Choroid plexus epithelial cell (primary cell): ENCODE data around the gene OR4D6.
"Not testable (repeated sequence)": the region's sequence is repeated elsewhere in the genome, so short reads cannot be mapped to it uniquely, and the experiment has no call there.

Source experiments
- DNase-seq: peaks from one replicate; pipeline ENCODE4 v3.0.0-alpha.2; 2010; ENCODE audit warnings: low read depth
- H3K4me3 ChIP-seq: 2 replicates; pipeline ENCODE4 v1.5.1; 2011; ENCODE audit warnings: low read depth, mild to moderate bottlenecking, control low read depth, low read length, moderate library complexity
- TF ChIP-seq, protein P1 (sequence below): conservative IDR thresholded peaks from 2 replicates; pipeline ENCODE4 v1.5.1; 2011; ENCODE audit warnings: low read depth, mild to moderate bottlenecking, control low read depth, inconsistent platforms, low read length, moderate library complexity

The OR4D6 gene

DNA sequence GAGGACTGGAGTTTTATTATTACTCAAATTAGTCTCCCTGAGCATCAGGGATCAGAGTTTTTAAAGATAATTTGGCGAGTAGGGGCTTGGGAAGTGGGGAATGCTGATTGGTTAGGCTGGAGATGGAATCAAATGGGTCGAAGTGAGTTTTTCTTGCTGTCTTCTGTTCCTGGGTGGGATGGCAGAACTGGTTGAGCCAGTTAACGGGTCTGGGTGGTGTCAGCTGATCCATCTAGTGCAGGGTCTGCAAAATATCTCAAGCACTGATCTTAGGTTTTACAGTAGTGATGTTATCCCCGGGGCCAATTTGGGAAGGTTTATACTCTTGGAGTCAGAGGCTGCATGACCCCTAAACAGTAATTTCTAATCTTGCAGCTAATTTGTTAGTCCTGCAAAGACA is 31.6 kb upstream of the OR4D6 start:
- H3K4me3 ChIP-seq = no peak overlapping the region
- TF ChIP-seq, protein P1, sequence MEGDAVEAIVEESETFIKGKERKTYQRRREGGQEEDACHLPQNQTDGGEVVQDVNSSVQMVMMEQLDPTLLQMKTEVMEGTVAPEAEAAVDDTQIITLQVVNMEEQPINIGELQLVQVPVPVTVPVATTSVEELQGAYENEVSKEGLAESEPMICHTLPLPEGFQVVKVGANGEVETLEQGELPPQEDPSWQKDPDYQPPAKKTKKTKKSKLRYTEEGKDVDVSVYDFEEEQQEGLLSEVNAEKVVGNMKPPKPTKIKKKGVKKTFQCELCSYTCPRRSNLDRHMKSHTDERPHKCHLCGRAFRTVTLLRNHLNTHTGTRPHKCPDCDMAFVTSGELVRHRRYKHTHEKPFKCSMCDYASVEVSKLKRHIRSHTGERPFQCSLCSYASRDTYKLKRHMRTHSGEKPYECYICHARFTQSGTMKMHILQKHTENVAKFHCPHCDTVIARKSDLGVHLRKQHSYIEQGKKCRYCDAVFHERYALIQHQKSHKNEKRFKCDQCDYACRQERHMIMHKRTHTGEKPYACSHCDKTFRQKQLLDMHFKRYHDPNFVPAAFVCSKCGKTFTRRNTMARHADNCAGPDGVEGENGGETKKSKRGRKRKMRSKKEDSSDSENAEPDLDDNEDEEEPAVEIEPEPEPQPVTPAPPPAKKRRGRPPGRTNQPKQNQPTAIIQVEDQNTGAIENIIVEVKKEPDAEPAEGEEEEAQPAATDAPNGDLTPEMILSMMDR = no peak
- DNase-seq = no peak

DNA sequence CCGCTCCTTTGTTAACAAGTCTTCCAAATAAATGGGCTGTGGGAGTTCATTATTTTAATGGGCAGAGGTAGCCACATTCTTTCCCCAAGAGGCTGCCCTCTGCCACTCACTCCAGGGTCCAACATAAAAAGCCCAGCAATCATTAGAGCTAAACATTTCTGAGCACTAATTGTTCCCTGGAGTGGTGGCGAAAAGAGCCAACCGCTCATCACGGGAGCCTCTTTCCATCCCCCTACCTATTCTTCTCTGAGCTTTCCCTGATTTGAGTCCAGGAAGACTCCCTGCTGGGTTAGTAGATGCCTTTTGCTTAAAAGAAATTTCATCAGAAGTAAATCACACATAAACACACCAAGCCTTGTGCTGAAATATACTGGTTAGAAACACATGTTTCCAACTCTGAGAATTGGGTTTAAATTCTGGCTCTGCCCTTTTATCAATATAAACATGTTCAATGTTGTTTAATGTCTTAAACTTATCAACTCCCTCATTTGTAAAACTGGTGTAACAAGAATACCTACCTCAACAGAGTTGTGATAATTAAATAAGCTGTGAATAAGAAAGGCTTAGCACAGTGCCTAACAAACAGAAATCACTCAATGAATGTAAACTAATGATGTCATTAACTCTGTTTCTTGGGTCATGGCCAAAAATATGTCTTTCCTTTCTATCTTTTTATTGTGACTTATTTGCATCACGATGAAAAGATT is 30.2 kb upstream of the OR4D6 start, which contains the start of gene OR5A2:
Gene OR5A2, minus strand, starts transcription at position 53 of the 707 bp plus-strand sequence. CDS start 3,460 bp downstream, outside the sequence.
- TF ChIP-seq, protein P1 = no peak
- no peak within 1 kb of the TSS for H3K4me3 ChIP-seq
- DNase-seq = peak; percentile 43

DNA sequence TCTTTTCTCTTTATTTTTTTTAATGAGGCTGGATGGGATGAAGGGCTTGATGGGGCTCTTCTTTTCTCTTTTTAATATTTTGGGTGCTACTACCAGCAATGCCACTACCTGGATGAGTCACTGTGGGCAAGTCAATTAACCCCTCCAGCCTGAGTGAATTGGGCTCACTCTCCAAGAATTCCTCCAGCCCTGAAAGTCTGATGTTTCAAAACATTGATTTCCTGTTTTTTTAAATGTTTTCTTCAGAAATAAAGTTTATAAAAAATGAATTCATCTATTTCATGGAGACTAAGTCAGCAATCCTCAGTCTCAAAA is 29.7 kb upstream of the OR4D6 start:
- TF ChIP-seq, protein P1 = no peak

DNA sequence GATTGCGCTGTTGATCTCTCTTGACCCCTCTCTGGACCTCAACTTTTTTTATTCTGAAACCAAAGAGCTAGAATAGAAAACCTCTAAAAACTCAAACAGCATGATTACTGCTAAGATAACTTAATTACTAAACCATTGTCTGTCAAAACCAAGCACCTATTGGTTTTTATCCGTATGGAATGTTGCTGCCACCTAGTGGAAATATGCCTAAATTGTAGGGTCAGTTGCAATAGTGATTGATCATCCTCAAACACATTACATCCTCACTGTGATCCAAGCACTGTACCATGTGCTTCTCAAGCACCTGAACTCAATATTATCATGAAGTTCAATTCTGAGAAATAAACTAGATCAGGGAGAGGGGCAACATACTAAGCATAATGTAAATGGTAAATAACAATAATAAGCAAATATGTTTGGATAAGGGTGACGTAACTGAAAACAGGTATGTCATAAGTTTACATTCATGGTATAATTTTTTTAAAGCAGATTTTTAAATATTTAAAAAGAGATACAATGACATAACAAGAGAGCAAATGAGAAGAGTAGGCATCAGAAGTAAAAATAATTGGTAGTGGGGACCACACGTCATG is 26.7 kb upstream of the OR4D6 start:
- peak; percentile 69 for DNase-seq
- TF ChIP-seq, protein P1 = peak; percentile 71
- H3K4me3 ChIP-seq = no peak overlapping the region

More for the DNA sequence above, 29.7 kb upstream of the OR4D6 start:
- no peak for DNase-seq
- H3K4me3 ChIP-seq = no peak overlapping the region

DNA sequence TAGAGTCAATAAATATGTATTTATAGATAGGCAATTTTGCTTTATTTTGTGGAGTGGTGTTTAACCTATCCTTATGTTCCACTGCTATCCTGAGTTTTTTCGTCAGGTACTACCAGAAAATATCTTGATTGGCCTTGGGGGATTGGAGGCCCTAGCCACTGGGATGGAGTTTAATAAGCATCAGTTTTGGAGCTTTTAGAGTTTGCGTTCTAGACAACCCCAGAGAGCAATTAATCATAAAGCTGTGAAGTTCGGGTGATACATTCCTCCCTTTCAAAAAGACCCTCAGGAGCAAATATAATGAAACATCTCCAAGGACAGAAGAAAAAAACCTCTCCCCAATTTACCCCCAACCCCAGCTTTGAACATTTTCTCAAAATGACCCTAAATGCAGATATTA is 20.6 kb upstream of the OR4D6 start, which contains the start of gene OR5A1:
Gene OR5A1, plus strand, starts transcription at position 301 of the 400 bp plus-strand sequence. CDS start 6,700 bp downstream, outside the sequence.
- H3K4me3 ChIP-seq = no peak within 1 kb of the TSS
- TF ChIP-seq, protein P1 = no peak
- DNase-seq = no peak

DNA sequence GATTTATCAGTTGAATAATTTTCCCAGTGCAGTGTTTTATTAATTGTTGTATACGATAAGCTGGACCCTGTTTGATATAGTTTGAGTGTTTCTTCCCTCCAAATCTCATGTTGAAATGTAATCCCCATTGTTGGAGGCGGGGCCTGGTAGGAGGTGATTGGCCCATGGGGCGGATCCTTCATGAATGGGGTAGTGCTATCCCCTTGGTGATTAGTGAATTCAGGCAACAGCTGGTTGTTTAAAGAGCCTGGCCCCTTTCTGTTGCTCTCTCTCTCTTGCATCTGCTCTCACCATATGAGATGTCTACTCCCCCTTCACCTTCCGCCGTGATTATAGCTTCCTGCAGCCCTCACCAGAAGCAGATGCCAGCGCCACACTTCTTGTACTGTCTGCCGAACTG is 19.0 kb upstream of the OR4D6 start:
- DNase-seq = no peak
- TF ChIP-seq, protein P1 = no peak
- H3K4me3 ChIP-seq = no peak overlapping the region

DNA sequence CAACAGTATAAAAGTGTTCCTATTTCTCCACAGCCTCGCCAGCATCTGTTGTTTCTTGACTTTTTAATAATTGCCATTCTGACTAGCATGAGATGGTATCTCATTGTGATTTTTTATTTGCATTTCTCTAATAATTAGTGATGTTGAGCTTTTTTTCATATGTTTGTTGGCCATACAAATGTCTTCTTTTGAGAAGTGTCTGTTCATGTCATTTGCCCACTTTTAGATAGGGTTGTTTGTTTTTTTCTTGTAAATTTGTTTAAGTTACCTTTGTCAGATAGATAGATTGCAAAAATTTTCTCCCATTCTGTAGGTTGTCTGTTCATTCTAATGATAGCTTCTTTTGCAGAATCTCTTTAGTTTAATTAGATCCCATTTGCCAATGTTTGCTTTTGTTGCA is 11.1 kb upstream of the OR4D6 start:
- DNase-seq, H3K4me3 ChIP-seq: not testable (repeated sequence)
